ENCODE results near the gene PARN.

DNA sequence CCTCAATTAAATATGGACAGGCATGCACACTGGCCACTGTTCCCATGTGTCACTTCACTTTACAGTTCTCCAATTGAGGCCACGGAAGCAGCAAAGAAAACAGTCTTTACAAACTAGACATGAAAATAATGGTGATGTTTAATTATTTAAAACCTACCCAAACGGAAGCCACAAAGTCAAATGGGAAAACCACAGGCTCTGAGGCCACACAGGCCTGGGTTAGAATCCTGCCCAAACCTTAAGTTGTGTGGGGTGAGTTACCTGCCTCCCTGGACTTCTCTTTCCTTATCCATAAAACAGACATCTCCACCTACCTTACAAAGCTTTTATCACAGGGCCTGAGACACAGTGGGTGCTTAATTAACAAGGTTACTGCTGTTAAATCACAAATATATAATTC, 137.4 kb downstream of the PARN start:
- TF ChIP-seq, protein P1, sequence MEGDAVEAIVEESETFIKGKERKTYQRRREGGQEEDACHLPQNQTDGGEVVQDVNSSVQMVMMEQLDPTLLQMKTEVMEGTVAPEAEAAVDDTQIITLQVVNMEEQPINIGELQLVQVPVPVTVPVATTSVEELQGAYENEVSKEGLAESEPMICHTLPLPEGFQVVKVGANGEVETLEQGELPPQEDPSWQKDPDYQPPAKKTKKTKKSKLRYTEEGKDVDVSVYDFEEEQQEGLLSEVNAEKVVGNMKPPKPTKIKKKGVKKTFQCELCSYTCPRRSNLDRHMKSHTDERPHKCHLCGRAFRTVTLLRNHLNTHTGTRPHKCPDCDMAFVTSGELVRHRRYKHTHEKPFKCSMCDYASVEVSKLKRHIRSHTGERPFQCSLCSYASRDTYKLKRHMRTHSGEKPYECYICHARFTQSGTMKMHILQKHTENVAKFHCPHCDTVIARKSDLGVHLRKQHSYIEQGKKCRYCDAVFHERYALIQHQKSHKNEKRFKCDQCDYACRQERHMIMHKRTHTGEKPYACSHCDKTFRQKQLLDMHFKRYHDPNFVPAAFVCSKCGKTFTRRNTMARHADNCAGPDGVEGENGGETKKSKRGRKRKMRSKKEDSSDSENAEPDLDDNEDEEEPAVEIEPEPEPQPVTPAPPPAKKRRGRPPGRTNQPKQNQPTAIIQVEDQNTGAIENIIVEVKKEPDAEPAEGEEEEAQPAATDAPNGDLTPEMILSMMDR (conservative IDR thresholded peaks at IDR 0.05 in 1 of 2, IDR thresholded peaks at IDR 0.05 in 1 of 2; ENCODE audit: low read depth in 1 of 2, low read length in 2 of 2) = no peak
- TF ChIP-seq EZH2 (IDR thresholded peaks at IDR 0.05; ENCODE audit: low read length, missing control alignments) = no peak
